ENCODE data around the gene TRAK2.

TRAK2 gene

DNA sequence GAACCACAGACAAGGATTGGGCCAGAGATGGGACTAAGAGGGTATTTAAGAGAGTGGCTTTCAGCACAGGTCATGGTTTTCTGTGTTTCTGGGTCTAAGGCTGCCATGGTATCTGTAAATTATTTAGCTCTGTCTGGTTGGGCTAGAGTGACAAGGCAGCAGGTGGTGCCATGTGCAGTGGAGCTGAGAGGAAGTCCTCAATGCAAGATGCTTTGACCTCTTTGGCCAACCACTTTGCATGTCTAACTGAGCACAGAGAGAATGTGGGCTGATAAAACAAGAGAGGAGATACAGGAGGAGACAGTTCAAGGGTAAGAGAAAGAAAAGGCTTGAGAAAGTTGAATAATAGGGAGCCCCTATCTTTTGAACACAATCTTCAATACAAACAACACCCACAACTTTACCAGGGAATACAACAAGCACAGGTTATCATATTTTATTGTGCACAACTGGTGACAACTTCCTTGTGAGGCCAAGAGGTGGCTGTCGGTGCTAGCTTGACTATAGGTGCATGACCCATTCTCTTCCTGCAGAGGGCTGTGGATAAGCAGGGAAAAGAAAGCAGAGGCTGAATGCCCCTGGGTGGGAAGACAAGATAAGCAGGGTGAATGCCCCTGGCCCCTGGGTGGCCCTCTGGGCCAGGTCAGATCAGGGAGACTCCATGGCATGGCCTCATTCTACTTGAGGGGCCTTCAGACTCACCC lies 106.4 kb downstream of the TRAK2 start:
- Histone ChIP-seq H2BK120ac (ENCODE audit: low read depth, low read length) (no peak overlapping the region), H3K9ac (ENCODE audit: low read length) (no peak overlapping the region), H4K5ac (ENCODE audit: low read length) (no peak overlapping the region), H3K27ac (ENCODE audit: low read depth, low read length) (no peak overlapping the region), H3K56ac (ENCODE audit: low read length) (no peak overlapping the region), H3K4me1 (ENCODE audit: control insufficient read depth, low read depth, low read length) (no peaks in the 10 kb centered on the region), H2BK15ac (replicated peaks; ENCODE audit: low read depth) (no peak overlapping the region), H3K4me2 (ENCODE audit: low read length) (no peak overlapping the region), H3K18ac (ENCODE audit: low read length) (no peak overlapping the region), H3K4me3 (ENCODE audit: low read length) (no peak overlapping the region), H4K8ac (ENCODE audit: low read depth, low read length) (no peak overlapping the region), H3K27me3 (ENCODE audit: insufficient read depth, low read length, poor library complexity) (no peaks in the 10 kb centered on the region), H2AK5ac (ENCODE audit: low read length) (no peak overlapping the region), H3K36me3 (ENCODE audit: control insufficient read depth, insufficient read depth, low read length) (no peaks in the 10 kb centered on the region), H3K79me2 (ENCODE audit: control insufficient read depth, insufficient read depth, low read length) (no peaks in the 10 kb centered on the region), H3K4ac (ENCODE audit: low read depth, low read length) (no peak overlapping the region), H3K79me1 (ENCODE audit: low read length) (no peaks in the 10 kb centered on the region), H2BK5ac (ENCODE audit: low read length) (no peak overlapping the region), H3K23ac (ENCODE audit: low read length) (no peak overlapping the region)
- WGBS (ENCODE audit: extremely low coverage, insufficient coverage, low lambda C conversion rate), result no CpG with 5 or more reads among the region's 1 CpG
- DNase-seq, result peak; percentile 68

DNA sequence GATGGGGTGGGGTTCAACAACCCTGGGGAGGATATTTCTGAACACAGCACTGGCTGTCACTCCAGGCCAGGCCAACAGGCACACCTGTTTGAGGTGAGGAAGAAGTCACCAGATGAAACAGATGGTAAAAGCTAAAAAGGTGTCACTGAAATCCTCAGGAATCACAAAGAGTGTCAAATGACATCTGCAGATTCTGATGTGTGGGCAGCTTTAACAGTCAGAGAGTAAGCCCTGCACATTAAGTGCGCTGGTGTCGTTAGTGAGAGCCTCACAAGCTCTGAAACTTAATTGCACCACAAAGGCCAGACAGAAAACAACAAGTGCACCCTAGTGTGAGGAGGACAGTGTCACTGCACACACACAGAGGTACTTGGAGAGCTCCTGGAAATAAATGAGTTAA lies 107.7 kb downstream of the TRAK2 start:
- H3K56ac ChIP-seq (ENCODE audit: low read length), result no peak overlapping the region
- no peak overlapping the region for H3K9ac ChIP-seq (ENCODE audit: low read length)
- H3K4ac ChIP-seq (ENCODE audit: low read depth, low read length), result no peak overlapping the region
- H4K8ac ChIP-seq (ENCODE audit: low read depth, low read length), result no peak overlapping the region
- H3K4me1 ChIP-seq (ENCODE audit: control insufficient read depth, low read depth, low read length), result no peaks in the 10 kb centered on the region
- no peak overlapping the region for H2BK15ac ChIP-seq (replicated peaks; ENCODE audit: low read depth)
- H3K23ac ChIP-seq (ENCODE audit: low read length), result no peak overlapping the region
- no peak overlapping the region for H2BK5ac ChIP-seq (ENCODE audit: low read length)
- DNase-seq, result no peak
- no peaks in the 10 kb centered on the region for H3K27me3 ChIP-seq (ENCODE audit: insufficient read depth, low read length, poor library complexity)
- no CpG with 5 or more reads among the region's 2 CpGs for WGBS (ENCODE audit: extremely low coverage, insufficient coverage, low lambda C conversion rate)
- H3K36me3 ChIP-seq (ENCODE audit: control insufficient read depth, insufficient read depth, low read length), result no peaks in the 10 kb centered on the region
- no peak overlapping the region for H3K4me2 ChIP-seq (ENCODE audit: low read length)
- H4K5ac ChIP-seq (ENCODE audit: low read length), result no peak overlapping the region
- no peak overlapping the region for H2BK120ac ChIP-seq (ENCODE audit: low read depth, low read length)
- no peak overlapping the region for H3K27ac ChIP-seq (ENCODE audit: low read depth, low read length)
- H2AK5ac ChIP-seq (ENCODE audit: low read length), result no peak overlapping the region
- no peak overlapping the region for H3K4me3 ChIP-seq (ENCODE audit: low read length)
- H3K79me1 ChIP-seq (ENCODE audit: low read length), result no peaks in the 10 kb centered on the region
- H3K18ac ChIP-seq (ENCODE audit: low read length), result no peak overlapping the region
- no peaks in the 10 kb centered on the region for H3K79me2 ChIP-seq (ENCODE audit: control insufficient read depth, insufficient read depth, low read length)

DNA sequence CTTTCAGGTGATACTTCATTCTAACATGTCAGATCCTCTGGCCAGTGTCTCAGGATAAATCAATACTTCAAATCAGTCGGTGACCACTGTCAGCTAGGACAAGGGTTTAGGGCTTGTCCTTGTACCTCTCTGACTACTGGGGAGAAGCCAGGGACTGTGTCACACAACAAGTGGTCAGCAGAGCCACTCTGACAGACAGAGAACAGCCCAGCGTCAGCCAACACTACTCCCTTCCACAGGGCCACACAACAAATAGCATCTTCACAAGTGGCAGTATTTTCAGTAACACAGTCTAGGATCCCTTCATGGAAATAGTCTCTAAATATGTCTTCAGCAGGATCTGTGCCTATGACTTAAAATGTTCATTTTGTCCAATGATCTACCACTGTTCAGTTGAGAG lies 108.3 kb downstream of the TRAK2 start:
- Histone ChIP-seq H3K27me3 (ENCODE audit: insufficient read depth, low read length, poor library complexity) (no peaks in the 10 kb centered on the region), H2BK5ac (ENCODE audit: low read length) (no peak overlapping the region), H2BK15ac (replicated peaks; ENCODE audit: low read depth) (no peak overlapping the region), H3K56ac (ENCODE audit: low read length) (no peak overlapping the region), H3K4me3 (ENCODE audit: low read length) (no peak overlapping the region), H4K5ac (ENCODE audit: low read length) (no peak overlapping the region), H3K79me1 (ENCODE audit: low read length) (no peaks in the 10 kb centered on the region), H3K18ac (ENCODE audit: low read length) (no peak overlapping the region), H3K36me3 (ENCODE audit: control insufficient read depth, insufficient read depth, low read length) (no peaks in the 10 kb centered on the region), H2AK5ac (ENCODE audit: low read length) (no peak overlapping the region), H3K27ac (ENCODE audit: low read depth, low read length) (no peak overlapping the region), H3K9ac (ENCODE audit: low read length) (no peak overlapping the region), H3K4me1 (ENCODE audit: control insufficient read depth, low read depth, low read length) (no peaks in the 10 kb centered on the region), H3K4ac (ENCODE audit: low read depth, low read length) (no peak overlapping the region), H3K4me2 (ENCODE audit: low read length) (no peak overlapping the region), H4K8ac (ENCODE audit: low read depth, low read length) (no peak overlapping the region), H2BK120ac (ENCODE audit: low read depth, low read length) (no peak overlapping the region), H3K23ac (ENCODE audit: low read length) (no peak overlapping the region), H3K79me2 (ENCODE audit: control insufficient read depth, insufficient read depth, low read length) (no peaks in the 10 kb centered on the region)
- no CpG with 5 or more reads among the region's 2 CpGs for WGBS (ENCODE audit: extremely low coverage, insufficient coverage, low lambda C conversion rate)
- no peak for DNase-seq

DNA sequence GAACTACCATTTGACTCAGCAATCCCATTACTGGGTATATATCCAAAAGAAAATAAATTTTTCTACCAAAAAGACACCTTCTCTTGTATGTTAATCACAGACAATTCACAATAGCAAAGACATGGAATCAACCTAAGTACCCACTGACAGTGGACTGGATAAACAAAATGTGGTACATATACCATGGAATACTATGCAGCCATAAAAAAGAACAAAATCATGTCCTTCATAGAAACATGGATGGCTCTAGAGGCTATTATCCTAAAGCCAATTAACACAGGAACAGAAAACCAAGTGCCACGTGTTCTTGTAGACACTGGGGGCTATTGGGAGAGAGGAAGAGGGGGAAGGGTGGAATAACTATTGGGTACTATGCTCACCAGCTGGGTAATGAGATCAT lies 121.8 kb downstream of the TRAK2 start:
- Histone ChIP-seq H3K4me3 (ENCODE audit: low read length) (no peak overlapping the region), H3K79me2 (ENCODE audit: control insufficient read depth, insufficient read depth, low read length) (no peaks in the 10 kb centered on the region), H3K18ac (ENCODE audit: low read length) (no peak overlapping the region), H2BK5ac (ENCODE audit: low read length) (no peak overlapping the region), H3K23ac (ENCODE audit: low read length) (no peak overlapping the region), H3K36me3 (ENCODE audit: control insufficient read depth, insufficient read depth, low read length) (no peaks in the 10 kb centered on the region), H4K5ac (ENCODE audit: low read length) (no peak overlapping the region), H3K79me1 (ENCODE audit: low read length) (no peaks in the 10 kb centered on the region), H2BK15ac (replicated peaks; ENCODE audit: low read depth) (no peak overlapping the region), H2BK120ac (ENCODE audit: low read depth, low read length) (no peak overlapping the region), H3K9ac (ENCODE audit: low read length) (no peak overlapping the region), H3K4ac (ENCODE audit: low read depth, low read length) (no peak overlapping the region), H3K27me3 (ENCODE audit: insufficient read depth, low read length, poor library complexity) (no peaks in the 10 kb centered on the region), H3K4me2 (ENCODE audit: low read length) (no peak overlapping the region), H2AK5ac (ENCODE audit: low read length) (no peak overlapping the region), H4K8ac (ENCODE audit: low read depth, low read length) (no peak overlapping the region), H3K4me1 (ENCODE audit: control insufficient read depth, low read depth, low read length) (no peaks in the 10 kb centered on the region), H3K27ac (ENCODE audit: low read depth, low read length) (no peak overlapping the region), H3K56ac (ENCODE audit: low read length) (no peak overlapping the region)
- DNase-seq, result no peak
- no CpG with 5 or more reads among the region's 1 CpG for WGBS (ENCODE audit: extremely low coverage, insufficient coverage, low lambda C conversion rate)

DNA sequence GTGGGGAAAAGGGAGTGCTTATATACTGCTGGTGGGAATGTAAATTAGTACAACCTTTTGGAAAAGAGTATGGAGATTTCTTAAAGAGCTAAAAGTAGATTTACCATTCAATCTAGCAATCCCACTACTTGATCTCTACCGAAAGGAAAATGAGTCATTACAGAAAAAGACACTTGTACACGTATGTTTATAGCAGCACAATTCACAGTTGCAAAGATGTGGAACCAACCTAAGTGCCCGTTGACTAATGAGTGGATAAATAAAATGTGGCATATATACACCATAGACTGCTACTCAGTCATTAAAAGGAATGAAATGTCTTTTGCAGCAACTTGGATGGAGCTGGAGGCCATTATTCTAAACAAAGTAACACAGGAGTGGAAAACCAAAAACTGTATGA lies 123.6 kb downstream of the TRAK2 start:
- H2BK15ac ChIP-seq (replicated peaks; ENCODE audit: low read depth), result no peak overlapping the region
- no peak for DNase-seq

More for the DNA sequence above, 123.6 kb downstream of the TRAK2 start:
- Histone ChIP-seq H3K79me2 (ENCODE audit: control insufficient read depth, insufficient read depth, low read length) (no peaks in the 10 kb centered on the region), H3K4me1 (ENCODE audit: control insufficient read depth, low read depth, low read length) (no peaks in the 10 kb centered on the region), H3K18ac (ENCODE audit: low read length) (no peak overlapping the region), H3K9ac (ENCODE audit: low read length) (no peak overlapping the region), H3K56ac (ENCODE audit: low read length) (no peak overlapping the region), H3K27me3 (ENCODE audit: insufficient read depth, low read length, poor library complexity) (no peaks in the 10 kb centered on the region), H3K4me2 (ENCODE audit: low read length) (no peak overlapping the region), H3K27ac (ENCODE audit: low read depth, low read length) (no peak overlapping the region), H3K4ac (ENCODE audit: low read depth, low read length) (no peak overlapping the region), H3K79me1 (ENCODE audit: low read length) (no peaks in the 10 kb centered on the region), H3K36me3 (ENCODE audit: control insufficient read depth, insufficient read depth, low read length) (no peaks in the 10 kb centered on the region), H4K8ac (ENCODE audit: low read depth, low read length) (no peak overlapping the region), H2BK120ac (ENCODE audit: low read depth, low read length) (no peak overlapping the region), H4K5ac (ENCODE audit: low read length) (no peak overlapping the region), H2AK5ac (ENCODE audit: low read length) (no peak overlapping the region), H3K23ac (ENCODE audit: low read length) (no peak overlapping the region), H2BK5ac (ENCODE audit: low read length) (no peak overlapping the region), H3K4me3 (ENCODE audit: low read length) (no peak overlapping the region)
- no CpG with 5 or more reads among the region's 3 CpGs for WGBS (ENCODE audit: extremely low coverage, insufficient coverage, low lambda C conversion rate)
